ENCODE results near the gene GPR162.

GPR162 gene

GRCh38 chr12:6795088-6795487, 26.5 kb upstream of the GPR162 start:
- no peak for DNase-seq (ENCODE audit: low read depth)
- TF ChIP-seq CTCF (IDR thresholded peaks at IDR 0.05; ENCODE audit: low read length, missing control alignments), result no peak
- H3K4me3 ChIP-seq (replicated peaks; ENCODE audit: low read depth, low read length), result no peak overlapping the region

GRCh38 chr12:6796576-6796975, 25.0 kb upstream of the GPR162 start:
- DNase-seq (ENCODE audit: low read depth), result no peak

GRCh38 chr12:6799147-6799546, 22.5 kb upstream of the GPR162 start:
- no peak for TF ChIP-seq CTCF (IDR thresholded peaks at IDR 0.05; ENCODE audit: low read length, missing control alignments)
- H3K4me3 ChIP-seq (replicated peaks; ENCODE audit: low read depth, low read length), result no peak overlapping the region
- DNase-seq (ENCODE audit: low read depth), result no peak

More at GRCh38 chr12:6796576-6796975, 25.0 kb upstream of the GPR162 start:
- no peak for TF ChIP-seq CTCF (IDR thresholded peaks at IDR 0.05; ENCODE audit: low read length, missing control alignments)
- no peak overlapping the region for H3K4me3 ChIP-seq (replicated peaks; ENCODE audit: low read depth, low read length)

- no peak for DNase-seq (ENCODE audit: low read depth)
- no peak for TF ChIP-seq CTCF (IDR thresholded peaks at IDR 0.05; ENCODE audit: low read length, missing control alignments)
- H3K4me3 ChIP-seq (replicated peaks; ENCODE audit: low read depth, low read length), result no peak overlapping the region
Measured at GRCh38 chr12:6807170-6807569, 14.5 kb upstream of the GPR162 start.

- DNase-seq (ENCODE audit: low read depth), result no peak
- TF ChIP-seq CTCF (IDR thresholded peaks at IDR 0.05; ENCODE audit: low read length, missing control alignments), result no peak
Measured at GRCh38 chr12:6809056-6809455, 12.6 kb upstream of the GPR162 start.

GRCh38 chr12:6810758-6811157, 10.9 kb upstream of the GPR162 start:
- DNase-seq (ENCODE audit: low read depth), result no peak
- TF ChIP-seq CTCF (IDR thresholded peaks at IDR 0.05; ENCODE audit: low read length, missing control alignments), result no peak
- no peak overlapping the region for H3K4me3 ChIP-seq (replicated peaks; ENCODE audit: low read depth, low read length)

More at GRCh38 chr12:6809056-6809455, 12.6 kb upstream of the GPR162 start:
- H3K4me3 ChIP-seq (replicated peaks; ENCODE audit: low read depth, low read length), result no peak overlapping the region

- DNase-seq (ENCODE audit: low read depth), result no peak
- no peak for TF ChIP-seq CTCF (IDR thresholded peaks at IDR 0.05; ENCODE audit: low read length, missing control alignments)
- H3K4me3 ChIP-seq (replicated peaks; ENCODE audit: low read depth, low read length), result no peak overlapping the region
Measured at GRCh38 chr12:6813363-6813762, 8.3 kb upstream of the GPR162 start.
